Thyroid gland (tissue), 4 donors: ENCODE results near the gene SLC25A22. TPM values are rescaled to one million over a fixed set of nuclear protein-coding genes. Genes with fewer than 3 reads are reported as not detected.

ENCODE experiments used
- DNase-seq, 2 donors: peaks; one replicate each; pipeline ENCODE4 v3.0.0-alpha.2; 2019
- H3K27ac ChIP-seq, 3 donors: fragments of 200-600 bp; sonication (generic); 1 replicate in 2 of 3; 2 replicates in 1 of 3; pipeline ENCODE4 v1.5.1; 2016 to 2019; ENCODE audit warnings: mild to moderate bottlenecking in 1 of 3, moderate library complexity in 1 of 3
- H3K27me3 ChIP-seq: fragments of 200-600 bp; sonication (generic); one replicate; pipeline ENCODE4 v1.5.1; 2019
- H3K36me3 ChIP-seq, 2 donors: fragments of 200-600 bp; sonication (generic); one replicate each; pipeline ENCODE4 v1.5.1; 2016 to 2019
- H3K4me1 ChIP-seq, 2 donors: fragments of 200-600 bp; sonication (generic); one replicate each; pipeline ENCODE4 v1.5.1; 2017 to 2019
- H3K4me3 ChIP-seq, 3 donors: fragments of 200-600 bp; sonication (generic); replicated peaks in 1 of 3; 1 replicate in 2 of 3; 2 replicates in 1 of 3; pipeline ENCODE4 v1.5.1; 2016; ENCODE audit warnings: mild to moderate bottlenecking in 1 of 3
- H3K9me3 ChIP-seq: fragments of 200-600 bp; sonication (generic); one replicate; pipeline ENCODE4 v1.5.1; 2017
- CTCF ChIP-seq, 6 experiments: fragments of 200-600 bp in 3 of 6; fragments of 450-650 bp in 3 of 6; sonication (generic) in 3 of 6; IDR thresholded peaks; one replicate each; pipeline ENCODE4 v1.5.1; 2016 to 2019; ENCODE audit warnings: antibody characterized with exemption in 6 of 6, mild to moderate bottlenecking in 2 of 6, inconsistent platforms in 1 of 6, moderate library complexity in 1 of 6
- POLR2A ChIP-seq, 2 donors: fragments of 450-650 bp; IDR thresholded peaks; one replicate each; pipeline ENCODE4 v1.6.1; 2017; ENCODE audit warnings: antibody characterized with exemption in 2 of 2, mild to moderate bottlenecking in 2 of 2, moderate library complexity in 1 of 2
- whole genome bisulfite sequencing, 2 donors: methylation state at CpG; one replicate each; pipeline ENCODE4 v1.1.5; 2017; 5-methylcytosine and 5-hydroxymethylcytosine counted together
- intact Hi-C: fragments of 100-400 bp; cut with DNase I; formaldehyde crosslinking; loops from one replicate; pipeline ENCODE4 v1.15.1; 2023
- total RNA-seq, 4 donors: library from RNA; depleted of rRNA; stranded (reverse); fragments of >200 nt; gene quantifications; one replicate each; pipeline ENCODE4 v1.2.3, GENCODE V29; 2016

SLC25A22 gene
- total RNA-seq, 4 donors from 2014 or later, result 5.1 to 13.1 (median 7.8) TPM

- no peak for DNase-seq
- intact Hi-C loops, result loop anchor here (10.0 kb wide), 1 partner anchor 93 kb away; the partner anchor contains the start of gene CHID1
- Histone ChIP-seq H3K9me3 (no peaks in the 10 kb centered on the region), H3K36me3 (peaks cover 28 to 36% of the 10 kb centered on the region in 2 donors), H3K27me3 (no peaks in the 10 kb centered on the region), H3K4me1 (peaks cover 25 to 30% of the 10 kb centered on the region in 2 donors), H3K27ac (peak overlapping the region in 1 of 3 donors; percentile 78), H3K4me3 (peak overlapping the region in 1 of 3 donors; percentile 89)
- no peak for TF ChIP-seq CTCF (IDR thresholded peaks at IDR 0.05)
- TF ChIP-seq POLR2A (IDR thresholded peaks at IDR 0.05), result no peak
- WGBS, 2 donors, result 69 to 82% methylated on average over 14 to 22 of the region's 22 CpGs
Observed at GRCh38 chr11:821512-822371, 23.7 kb upstream of the SLC25A22 start.

GRCh38 chr11:820655-821511, 22.8 kb upstream of the SLC25A22 start:
- intact Hi-C loops, result loop anchor here (10.0 kb wide), 1 partner anchor 94 kb away; the partner anchor contains the start of gene CHID1
- WGBS, 2 donors, result 41 to 60% methylated on average over 8 to 11 of the region's 11 CpGs
- H3K36me3 ChIP-seq, result peaks cover 28 to 36% of the 10 kb centered on the region in 2 donors
- H3K9me3 ChIP-seq, result no peaks in the 10 kb centered on the region
- H3K4me3 ChIP-seq, result peak overlapping the region in 2 of 3 donors; percentile 38 to 89
- H3K27me3 ChIP-seq, result no peaks in the 10 kb centered on the region
- TF ChIP-seq POLR2A (IDR thresholded peaks at IDR 0.05), result no peak
- no peak for TF ChIP-seq CTCF (IDR thresholded peaks at IDR 0.05)
- peak; percentile 69 to 81 for DNase-seq
- H3K4me1 ChIP-seq, result peaks cover 21 to 24% of the 10 kb centered on the region in 2 donors
- peak overlapping the region in 2 of 3 donors; percentile 78 to 98 for H3K27ac ChIP-seq

GRCh38 chr11:819943-820649, 22.0 kb upstream of the SLC25A22 start:
- H3K4me3 ChIP-seq, result peak overlapping the region; percentile 38 to 100 (median 89)
- H3K4me1 ChIP-seq, result peaks cover 21 to 24% of the 10 kb centered on the region in 2 donors
- peak overlapping the region; percentile 78 to 99 (median 98) for H3K27ac ChIP-seq
- H3K9me3 ChIP-seq, result no peaks in the 10 kb centered on the region
- no peak for TF ChIP-seq CTCF (IDR thresholded peaks at IDR 0.05)
- peak in 1 of 2 donors; percentile 36 for TF ChIP-seq POLR2A (IDR thresholded peaks at IDR 0.05)
- intact Hi-C loops, result loop anchor here (10.0 kb wide), 1 partner anchor 95 kb away; the partner anchor contains the start of gene CHID1
- peaks cover 25 to 30% of the 10 kb centered on the region in 2 donors for H3K36me3 ChIP-seq
- 0 to 2% methylated on average over 1 to 19 of the region's 47 CpGs for WGBS, 2 donors
- H3K27me3 ChIP-seq, result no peaks in the 10 kb centered on the region
- peak; percentile 98 for DNase-seq

- no CpG with 5 or more reads among the region's 96 CpGs for WGBS, 2 donors
- peak; percentile 91 to 96 for DNase-seq
- Histone ChIP-seq H3K4me3 (peak overlapping the region; percentile 21 to 100 (median 89)), H3K27ac (peak overlapping the region; percentile 79 to 99 (median 98)), H3K27me3 (no peaks in the 10 kb centered on the region), H3K4me1 (peaks cover 21 to 24% of the 10 kb centered on the region in 2 donors), H3K9me3 (no peaks in the 10 kb centered on the region), H3K36me3 (peaks cover 17 to 22% of the 10 kb centered on the region in 2 donors)
- TF ChIP-seq POLR2A (IDR thresholded peaks at IDR 0.05) (peak; percentile 67 to 88), CTCF (IDR thresholded peaks at IDR 0.05) (peak in 4 of 6 experiments; percentile 16 to 38 (median 23))
- intact Hi-C loops, result no loop called here
Observed at GRCh38 chr11:819129-819931, 21.2 kb upstream of the SLC25A22 start.
